ENCODE data around the gene SLC6A17.
A peak's percentile ranks its signal among the peaks of the same experiment; 100 is the strongest.

SLC6A17 gene

DNA sequence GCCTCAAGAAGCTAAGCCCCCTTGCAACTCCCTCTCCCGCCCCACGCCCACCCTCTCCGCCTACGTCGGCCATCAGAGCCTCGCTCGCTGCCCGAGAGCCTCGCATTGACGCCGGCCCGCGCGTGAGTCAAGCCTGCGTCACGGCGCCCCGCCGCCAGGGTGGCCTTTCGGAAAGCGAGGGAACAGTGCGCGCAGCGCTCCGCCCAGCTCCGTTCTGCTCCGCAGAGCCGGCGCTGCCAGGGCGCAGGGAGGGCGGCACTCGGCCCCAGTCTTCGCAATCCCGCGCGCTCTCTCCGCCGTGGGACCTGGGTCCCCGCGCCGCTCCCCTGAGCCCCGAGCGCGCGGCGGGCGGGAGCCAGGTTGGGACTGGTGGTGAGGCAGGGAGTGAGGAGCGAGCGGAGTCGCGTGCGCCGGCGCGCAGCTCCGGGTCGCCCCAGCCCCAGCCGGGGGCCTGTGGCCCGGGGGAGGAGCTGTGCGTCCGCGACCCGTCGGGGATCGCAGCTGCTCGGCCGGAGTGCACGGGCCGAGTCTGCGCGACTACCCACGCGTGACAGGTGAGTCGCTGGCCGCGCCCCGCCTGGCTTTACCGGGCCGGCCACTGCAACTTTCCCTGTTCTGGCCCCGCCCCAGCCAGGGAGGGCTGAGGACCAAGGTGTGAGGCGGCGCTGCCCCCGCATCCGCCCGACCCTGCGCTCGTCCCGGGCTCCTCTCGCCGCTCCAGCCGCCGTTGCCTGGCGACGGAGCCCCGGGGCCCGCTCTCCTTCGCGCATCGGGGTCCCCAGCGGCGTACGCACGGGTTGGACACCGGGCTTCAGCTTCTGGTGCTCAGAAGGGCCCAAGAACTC lies at the start of gene SLC6A17:
TSS of gene SLC6A17 (plus strand) at position 165 of the 845 bp plus-strand sequence. CDS start 16,436 bp downstream, outside the sequence.
- DNase-seq: no peak

DNA sequence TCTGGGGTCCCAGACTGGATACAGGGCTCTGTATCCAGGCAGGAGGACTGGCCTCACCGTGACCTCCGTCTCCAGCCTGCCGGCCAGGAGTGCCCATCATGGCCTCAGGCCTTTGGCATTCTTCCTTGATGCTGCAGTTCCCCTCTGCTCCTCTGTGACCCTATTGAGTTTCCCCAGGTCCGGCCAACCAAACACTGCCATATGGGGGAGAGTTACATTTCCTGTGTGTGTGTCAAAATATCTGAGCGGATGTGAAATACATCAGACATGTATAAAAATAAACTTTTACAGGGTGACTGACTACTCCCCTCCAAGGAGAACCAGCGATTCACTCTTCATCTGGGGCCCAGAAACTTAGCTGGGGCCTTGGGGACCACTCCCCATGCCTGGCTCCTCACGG lies 48.2 kb upstream of the SLC6A17 start:
- DNase-seq: no peak

DNA sequence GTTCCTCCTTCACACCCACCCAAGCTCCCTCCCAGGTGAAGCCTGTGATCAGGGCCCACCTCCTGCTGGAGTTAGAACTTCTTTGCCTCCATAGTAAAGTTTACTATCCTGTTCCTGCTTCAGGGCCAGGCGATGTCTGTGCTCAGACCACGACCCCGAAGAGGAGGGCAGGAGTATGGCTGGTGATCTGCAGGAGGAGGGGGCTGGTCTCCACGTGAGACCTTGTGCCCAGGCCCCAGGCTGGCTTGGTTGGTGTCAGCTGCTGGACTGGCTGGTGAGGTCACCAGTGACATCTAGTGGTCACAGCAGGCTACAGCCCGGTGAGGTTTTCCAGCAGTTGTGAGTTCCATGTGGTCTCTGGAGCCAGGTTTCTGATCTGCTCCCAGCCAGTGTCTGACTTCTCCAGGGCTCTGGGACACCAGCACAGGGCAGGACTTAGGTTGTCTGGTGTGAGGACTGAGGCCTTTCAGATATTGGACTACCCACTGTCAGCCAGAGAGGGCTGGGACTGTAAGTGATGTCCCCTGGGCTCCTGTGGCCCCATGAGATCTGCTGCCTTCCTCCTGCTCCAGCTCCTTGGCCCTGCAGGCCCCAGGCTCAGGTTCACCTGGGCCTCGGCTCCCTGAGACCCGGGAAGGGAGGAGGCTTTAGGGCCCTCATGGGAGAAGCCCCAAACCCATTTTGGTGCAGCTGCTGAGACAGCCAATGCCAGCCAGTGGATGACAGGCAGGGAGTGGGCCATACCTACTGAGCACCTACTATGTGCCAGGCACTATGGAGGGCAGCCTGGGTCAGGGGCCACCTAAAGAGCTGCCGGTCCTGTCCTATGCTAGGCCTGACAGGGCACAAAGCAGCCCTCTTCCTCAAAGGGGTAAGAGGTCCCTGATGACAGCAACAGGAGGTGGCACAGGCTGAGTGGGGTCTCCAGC lies 44.0 kb upstream of the SLC6A17 start:
- DNase-seq: peak; percentile 83

DNA sequence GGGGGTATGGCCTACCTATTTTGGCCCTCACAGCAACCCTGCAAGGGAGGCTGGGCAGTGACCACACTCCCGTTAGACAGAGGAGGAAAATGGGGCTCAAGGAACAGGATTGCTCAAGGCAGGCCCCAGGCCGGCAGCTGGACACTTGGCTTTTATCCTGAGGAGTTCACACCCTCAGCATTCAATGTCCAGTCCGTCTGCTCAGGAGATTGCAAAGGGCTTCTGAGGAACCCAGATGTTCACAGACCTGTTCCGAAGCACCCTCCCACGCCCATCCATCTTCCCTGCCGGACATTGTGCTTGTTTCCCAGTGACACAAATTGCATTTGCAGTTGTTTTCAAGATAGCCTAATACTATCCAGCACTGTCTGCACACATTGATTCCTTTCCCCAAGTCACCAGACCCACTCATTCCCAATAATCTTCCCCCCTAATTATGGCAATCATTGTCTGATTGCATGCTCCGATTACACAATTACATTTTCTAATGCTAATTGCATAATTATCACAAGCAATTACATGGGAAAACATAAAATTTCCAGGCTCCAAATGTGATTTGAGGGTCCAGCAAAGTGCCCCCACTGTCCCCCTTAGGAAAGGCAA lies 42.3 kb upstream of the SLC6A17 start:
- DNase-seq: no peak

DNA sequence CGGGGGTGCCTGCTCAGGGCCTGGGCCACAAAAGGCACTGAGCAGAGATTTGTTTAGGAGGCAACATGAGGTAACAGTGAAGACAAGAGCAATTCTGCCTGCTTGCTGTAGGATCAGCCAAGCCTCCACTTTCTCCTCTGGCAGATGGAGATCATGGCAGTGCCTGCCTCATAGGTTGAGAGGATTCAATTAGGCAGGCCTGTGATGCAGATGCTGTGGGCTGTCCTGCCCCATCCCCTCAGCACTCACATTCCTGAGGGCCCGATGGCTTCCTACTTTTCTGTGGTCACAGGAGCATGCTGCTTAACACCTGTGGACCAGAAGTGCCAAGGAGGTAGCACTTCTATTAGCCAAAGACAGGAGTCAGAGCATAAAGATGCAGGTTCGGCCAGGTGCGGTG lies 39.2 kb upstream of the SLC6A17 start:
- no peak for DNase-seq

DNA sequence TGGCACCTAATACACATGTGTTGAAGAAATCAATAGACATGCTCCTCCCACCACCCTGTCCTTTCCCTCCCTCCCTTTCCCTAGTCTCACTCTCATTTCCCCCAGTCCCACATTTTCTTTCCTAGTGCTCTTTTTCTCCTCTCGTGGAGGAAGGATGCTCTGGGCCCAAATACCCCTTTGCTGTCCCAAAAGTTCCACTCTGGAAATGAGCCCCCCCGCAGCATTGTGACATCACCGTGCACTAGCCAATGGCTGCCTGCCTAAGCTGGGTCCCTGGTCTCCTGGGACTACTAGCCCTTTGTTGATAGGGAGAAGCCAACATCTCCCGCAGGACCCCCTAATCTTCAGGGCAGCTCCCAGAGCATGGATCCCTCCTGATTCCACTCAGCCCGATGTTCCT lies 38.2 kb upstream of the SLC6A17 start, which contains the start of gene UBL4B:
TSS of gene UBL4B (plus strand) at position 301 of the 400 bp plus-strand sequence. CDS start at position 393, 92 bp downstream.
- DNase-seq: no peak

DNA sequence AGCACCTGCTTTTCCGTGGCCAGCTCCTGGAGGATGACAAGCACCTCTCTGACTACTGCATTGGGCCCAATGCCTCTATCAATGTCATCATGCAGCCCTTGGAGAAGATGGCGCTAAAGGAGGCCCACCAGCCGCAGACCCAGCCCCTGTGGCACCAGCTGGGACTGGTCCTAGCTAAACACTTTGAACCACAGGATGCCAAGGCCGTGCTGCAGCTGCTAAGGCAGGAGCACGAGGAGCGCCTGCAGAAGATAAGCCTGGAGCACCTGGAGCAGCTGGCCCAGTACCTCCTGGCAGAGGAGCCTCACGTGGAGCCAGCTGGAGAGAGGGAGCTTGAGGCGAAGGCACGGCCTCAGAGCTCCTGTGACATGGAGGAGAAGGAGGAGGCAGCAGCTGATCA lies 37.6 kb upstream of the SLC6A17 start:
- no peak for DNase-seq

DNA sequence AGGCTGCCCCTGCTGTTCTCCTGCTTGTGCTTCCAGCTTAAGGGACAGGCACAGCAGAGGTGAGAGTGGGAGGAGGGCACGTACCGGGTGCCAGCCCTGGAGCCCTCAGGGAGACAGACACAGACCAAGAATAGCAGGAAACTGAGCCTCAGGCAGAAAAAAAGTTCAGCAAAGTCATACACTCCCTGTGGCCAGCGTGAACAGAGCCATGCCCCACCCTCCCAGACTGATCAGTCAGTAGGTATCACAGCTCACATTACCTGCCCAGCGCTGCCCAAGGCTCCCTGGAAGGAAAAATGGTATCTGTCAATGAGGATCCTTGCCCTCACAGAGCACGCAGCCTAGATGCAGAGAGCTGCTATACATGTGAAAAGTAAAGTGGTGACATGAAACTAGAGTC lies 36.7 kb upstream of the SLC6A17 start:
- no peak for DNase-seq

DNA sequence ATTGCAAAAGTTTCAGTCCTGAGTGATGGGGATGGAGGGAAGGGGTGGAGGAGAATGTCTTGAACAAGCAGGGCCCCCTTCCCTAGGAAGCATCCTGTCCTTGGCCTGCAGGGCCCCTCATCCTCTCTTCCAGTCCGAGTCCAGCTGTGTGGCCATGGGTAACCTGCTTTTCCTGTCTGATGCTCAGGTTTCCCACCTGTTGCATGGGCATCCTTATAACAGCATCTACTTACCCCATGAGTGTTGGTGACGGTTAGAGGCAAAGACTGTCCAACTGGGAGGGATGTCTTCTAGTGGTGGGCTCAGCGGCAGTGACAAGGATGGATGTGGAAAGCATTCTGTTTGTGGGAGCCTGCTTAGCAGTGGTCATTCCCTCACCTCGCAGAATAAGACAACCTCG lies 36.1 kb upstream of the SLC6A17 start:
- no peak for DNase-seq

DNA sequence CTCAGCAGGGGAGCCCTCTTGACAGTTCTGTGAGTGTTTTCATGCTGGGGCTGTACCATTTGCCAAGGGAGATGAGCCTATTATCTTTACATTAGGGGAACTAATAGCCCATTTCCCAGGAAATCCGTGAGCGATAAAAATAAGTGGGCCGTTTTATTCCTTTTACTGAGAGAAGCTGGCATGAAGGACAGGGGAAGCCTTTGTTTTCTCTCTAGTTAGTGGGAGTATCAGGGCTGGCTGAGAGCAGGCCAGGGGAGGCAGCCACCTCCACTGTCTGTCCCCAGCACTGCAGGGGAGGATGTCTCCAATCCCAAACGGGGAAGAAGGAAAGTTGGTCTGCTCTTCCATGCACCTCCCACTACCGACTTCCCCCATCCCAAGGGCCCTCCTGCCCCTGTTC lies 35.5 kb upstream of the SLC6A17 start:
- no peak for DNase-seq

DNA sequence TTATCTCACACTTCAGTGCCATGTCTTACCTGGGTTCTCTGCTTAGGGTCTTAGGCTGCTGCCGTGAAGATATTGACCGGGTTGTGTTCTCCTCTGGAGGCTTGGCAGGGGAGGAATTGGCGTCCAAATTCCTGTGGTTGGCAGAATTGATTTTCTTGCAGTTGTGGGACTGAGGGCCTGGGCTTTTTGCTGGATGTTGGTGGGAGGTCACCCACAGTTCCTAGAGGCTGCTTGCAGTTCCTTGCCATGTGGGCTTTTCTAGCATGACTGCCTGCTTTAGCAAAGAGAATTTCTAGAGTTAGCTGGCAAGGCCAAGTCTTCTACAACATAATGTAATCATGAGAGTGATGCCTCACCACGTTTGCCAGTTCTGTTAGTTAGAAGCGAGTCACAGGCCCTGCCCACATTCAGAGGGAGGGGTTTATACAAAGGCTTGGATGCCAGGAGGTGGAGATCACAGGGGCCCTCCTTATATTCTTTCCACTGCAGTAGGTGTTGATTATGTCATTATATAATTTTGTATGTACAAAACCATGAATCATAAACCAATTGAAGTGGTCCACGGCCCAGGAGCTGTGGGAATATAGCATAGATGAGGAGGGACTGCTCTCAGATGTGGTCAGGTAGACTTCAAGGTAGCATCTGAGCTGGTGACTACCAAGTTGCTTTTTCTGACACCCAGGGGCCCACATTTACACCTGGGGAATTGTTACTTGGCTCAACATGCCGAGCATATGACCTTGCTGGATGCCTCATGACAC lies 31.5 kb upstream of the SLC6A17 start:
- DNase-seq: no peak

DNA sequence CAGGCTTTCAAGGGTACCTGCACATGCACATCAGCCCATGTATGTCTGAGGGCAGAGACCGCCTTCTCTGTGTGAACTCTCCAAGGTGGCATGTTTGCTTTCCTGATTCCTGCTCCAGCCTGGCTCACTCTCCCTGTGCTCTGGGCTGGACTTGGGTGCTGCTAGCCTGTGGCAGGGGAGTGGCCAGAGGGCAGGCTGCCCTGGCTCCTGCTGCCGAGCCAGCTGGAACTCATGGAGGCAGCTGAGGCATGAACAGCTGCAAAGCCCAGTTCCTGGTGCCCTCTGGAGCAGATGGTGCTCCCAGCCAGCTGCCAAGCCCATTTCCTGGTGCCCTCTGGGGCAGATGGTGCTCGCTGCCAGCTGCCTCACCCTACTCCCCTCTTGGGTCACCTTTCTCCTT lies 30.5 kb upstream of the SLC6A17 start:
- DNase-seq: no peak

DNA sequence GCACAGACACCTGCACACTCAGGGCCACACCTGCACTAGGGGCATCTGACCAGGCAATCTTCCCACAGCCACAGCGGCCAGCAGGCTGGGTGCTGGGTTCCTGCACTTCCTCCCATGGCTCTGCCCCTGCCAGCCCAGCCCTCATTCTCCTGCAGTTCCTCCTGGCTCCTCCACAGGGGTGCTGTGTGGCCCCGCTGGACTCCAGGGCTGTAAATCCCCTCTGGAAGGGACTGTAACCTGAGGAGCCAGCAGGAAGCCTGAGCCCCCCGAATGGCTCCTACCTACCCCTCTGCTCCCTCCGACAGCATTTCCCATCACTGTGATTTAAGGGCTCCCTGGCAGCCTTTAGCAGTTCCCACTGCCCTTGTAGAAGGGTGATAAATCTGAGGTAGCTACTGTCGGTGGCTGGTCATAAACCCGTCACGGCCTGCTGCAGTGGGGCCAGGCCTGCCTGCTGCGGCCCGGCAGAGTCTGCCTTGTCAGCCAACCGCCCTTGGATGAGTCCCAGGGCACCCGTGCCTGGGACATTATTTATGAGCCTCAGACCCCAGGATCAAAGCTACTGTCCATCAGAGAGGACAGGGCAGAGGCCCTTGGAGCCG lies 29.2 kb upstream of the SLC6A17 start:
- DNase-seq: no peak

DNA sequence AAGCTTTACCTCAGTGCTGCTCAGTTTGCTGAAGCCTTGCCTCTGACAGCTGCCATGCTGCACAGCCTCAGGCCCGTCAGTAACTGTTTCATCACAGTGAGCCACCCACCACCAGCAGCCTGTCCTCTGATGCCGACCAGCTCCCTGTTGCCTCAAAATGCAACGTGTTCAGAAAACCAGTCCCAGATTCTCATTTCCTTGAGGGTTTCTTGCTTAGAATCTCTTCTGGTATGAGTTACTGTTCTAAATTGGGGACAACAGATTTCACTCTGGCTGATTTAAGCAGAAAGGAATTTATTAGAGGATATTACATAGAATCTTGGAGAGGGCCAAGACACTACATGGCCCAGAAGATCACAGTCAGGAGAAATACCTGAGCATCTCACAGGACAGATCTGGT lies 27.1 kb upstream of the SLC6A17 start:
- no peak for DNase-seq

DNA sequence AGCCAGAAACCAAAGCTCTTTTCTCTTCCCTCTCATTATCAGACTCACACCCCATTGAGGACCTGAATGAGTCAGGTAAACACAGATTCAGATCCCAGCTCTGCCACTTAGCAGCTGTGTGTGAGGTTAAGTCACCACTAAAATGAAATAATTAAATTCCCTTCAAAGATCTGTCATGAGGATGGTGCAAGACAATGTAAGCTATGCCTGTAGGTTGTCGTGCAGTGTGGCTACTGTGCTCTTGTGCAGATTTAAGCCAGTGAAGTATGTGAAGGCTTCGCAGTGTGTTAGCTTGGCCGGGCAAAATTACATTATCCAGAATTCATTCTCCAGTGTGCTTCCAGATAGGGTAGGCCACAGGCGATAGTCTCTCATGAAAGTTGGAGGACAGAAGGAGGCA lies 24.5 kb upstream of the SLC6A17 start:
- DNase-seq: no peak

DNA sequence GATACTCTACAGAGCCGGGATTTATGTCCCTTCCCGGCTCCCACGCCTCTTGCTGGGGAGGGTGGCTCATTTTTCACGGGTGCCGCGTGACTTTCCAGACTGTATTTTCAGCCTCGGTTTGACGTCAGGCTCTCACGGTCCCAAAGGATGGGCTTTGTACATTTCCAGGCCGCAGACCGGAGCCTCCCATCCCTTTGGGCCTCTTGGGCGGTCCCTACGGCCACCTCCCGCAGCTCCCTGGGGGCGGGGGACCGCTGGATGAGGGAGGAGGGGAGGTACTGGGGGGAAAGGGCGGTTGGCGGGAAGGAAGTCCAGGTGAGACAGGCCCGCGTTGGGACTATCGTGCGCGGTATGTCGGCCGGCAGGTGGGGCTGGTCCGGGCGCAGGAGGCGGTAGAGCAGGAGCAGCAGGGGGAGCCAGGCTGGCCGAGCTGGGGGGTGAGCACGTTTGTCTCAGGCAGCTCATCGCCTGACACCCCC lies 20.1 kb upstream of the SLC6A17 start:
- DNase-seq: no peak

DNA sequence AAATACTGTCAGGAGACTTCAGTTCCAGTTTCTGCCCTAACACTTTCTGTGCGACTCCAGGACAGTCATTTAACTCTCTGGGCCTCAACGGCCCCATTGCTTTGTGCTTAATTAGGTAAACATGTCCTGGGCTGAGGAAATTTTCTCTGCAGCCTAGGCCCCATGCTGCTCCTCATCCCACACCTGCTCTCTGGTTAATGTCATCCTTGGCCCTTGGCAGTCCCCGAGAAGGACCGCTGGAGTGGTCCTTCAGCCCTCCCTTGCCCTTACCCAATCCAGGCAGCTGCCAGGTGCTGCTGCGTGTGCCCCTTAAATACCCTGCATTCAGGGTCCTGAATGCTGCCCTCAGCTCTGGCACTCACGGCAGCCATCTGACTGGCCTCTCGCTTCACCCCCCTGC lies 19.3 kb upstream of the SLC6A17 start:
- no peak for DNase-seq

DNA sequence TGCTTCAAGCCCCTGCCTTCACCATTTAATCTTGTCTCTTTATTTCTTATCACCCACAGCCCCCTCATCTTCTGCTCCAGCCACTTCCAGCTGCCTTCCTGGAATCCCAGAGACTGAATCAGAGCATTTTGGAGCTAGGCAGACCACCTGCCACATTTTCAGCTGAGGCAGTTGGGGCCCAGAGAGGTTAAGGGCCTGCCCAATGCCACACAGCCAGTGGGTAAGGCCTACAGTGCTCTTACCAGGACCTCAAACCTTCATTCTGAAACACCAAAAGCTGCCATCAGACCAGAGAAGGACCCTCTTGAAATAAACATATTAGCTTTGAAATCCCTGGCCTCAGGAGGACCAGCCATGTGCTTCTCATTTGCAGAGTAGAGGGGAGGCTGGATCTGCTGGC lies 17.6 kb upstream of the SLC6A17 start:
- no peak for DNase-seq

DNA sequence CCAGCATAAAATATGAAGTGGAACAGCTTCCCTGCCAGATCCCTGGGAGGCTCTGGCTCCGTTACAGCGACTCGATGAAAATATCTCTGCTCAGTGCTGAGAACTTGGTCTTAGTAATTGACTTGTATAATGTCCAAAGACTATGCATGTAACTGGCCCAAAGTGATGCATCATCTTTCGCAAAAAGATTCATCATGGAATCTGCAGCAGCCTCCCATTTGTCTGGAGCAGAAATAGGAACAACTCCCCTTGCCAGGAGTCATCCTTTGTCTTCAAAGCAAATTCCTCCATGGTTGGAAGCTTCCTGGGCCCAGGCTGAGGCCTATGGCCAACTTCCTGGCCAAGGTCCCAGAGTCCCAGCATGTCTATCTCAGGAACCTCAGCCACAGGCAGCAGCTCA lies 16.9 kb upstream of the SLC6A17 start:
- no peak for DNase-seq

DNA sequence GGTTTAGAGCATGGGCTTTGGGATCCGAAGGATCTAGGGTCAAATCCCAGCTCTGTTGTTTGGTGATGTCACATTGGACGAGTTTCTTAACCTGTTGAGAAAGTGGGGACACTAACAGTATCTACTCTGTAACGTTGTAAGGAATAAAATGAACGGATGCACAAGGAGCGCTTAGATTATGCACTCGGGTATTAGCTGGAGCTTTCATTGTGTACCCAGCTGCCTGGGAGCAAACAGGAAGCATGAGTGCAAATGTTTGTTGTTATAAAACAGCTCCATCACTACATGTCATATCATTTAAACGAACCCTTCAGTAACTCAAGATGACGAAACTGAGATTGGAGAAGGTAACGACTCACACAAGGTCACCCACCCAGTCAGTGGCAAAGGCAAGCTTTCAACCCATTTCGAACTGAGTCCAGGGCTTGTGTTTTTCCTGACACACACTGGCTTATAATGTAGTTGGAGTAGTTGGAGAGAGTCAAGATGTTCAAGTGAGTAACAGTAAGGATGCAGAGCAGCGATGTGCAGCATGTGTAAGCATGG lies 16.2 kb upstream of the SLC6A17 start:
- no peak for DNase-seq

DNA sequence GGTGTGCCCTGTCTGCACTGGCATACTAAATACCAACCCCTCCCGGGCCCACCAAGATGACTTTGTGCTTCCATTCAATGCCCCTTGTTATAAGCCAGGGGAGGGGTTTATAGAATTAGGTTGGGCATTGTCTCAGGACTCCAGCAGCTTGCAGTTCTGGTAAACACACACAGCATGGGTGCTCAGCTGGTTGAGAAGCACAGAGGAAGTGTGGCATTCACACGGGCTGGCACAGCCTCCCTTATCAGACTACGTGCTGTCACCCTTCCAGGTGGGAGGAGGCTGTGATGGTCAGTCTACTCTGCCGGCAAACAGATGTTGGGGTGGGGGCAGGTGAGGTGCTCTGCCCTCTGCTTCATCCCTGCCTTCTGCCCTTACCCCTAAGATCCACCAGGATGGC lies 15.0 kb upstream of the SLC6A17 start:
- no peak for DNase-seq

DNA sequence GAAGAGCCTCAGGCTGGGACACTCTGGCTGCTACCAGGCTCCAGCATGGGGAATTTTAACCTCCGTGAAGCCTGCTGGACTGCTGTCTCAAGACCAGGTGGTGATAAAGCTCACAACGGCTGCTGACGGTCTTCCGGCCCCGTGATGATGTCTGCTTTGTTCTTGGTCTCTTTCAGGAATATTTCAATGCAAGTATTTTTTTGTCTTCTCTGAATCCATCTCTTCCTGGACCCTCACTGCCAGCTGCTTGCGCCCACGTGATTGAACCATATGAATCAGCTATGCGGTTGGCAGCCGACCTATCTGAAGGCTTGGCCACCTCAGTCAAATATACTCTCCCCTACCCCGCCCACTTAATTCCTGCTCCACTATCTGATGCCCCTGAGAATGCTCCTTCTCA lies 14.6 kb upstream of the SLC6A17 start:
- no peak for DNase-seq
